ENCODE data around the gene RBP5. TPM values are rescaled to one million over a fixed set of nuclear protein-coding genes. Genes with fewer than 3 reads are reported as not detected.
A peak's percentile ranks its signal among the peaks of the same experiment; 100 is the strongest.

The RBP5 gene
- total RNA-seq, 1 donor from 2014 or later: 1.1 TPM

- no peaks in the 10 kb centered on the region for H3K27me3 ChIP-seq (ENCODE audit: low read depth)
- TF ChIP-seq, protein P1, sequence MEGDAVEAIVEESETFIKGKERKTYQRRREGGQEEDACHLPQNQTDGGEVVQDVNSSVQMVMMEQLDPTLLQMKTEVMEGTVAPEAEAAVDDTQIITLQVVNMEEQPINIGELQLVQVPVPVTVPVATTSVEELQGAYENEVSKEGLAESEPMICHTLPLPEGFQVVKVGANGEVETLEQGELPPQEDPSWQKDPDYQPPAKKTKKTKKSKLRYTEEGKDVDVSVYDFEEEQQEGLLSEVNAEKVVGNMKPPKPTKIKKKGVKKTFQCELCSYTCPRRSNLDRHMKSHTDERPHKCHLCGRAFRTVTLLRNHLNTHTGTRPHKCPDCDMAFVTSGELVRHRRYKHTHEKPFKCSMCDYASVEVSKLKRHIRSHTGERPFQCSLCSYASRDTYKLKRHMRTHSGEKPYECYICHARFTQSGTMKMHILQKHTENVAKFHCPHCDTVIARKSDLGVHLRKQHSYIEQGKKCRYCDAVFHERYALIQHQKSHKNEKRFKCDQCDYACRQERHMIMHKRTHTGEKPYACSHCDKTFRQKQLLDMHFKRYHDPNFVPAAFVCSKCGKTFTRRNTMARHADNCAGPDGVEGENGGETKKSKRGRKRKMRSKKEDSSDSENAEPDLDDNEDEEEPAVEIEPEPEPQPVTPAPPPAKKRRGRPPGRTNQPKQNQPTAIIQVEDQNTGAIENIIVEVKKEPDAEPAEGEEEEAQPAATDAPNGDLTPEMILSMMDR (IDR thresholded peaks at IDR 0.05): no peak
- no peak for DNase-seq
- ATAC-seq: peak; percentile 0 to 8
- peak overlapping the region; percentile 74 for H3K27ac ChIP-seq
- peaks cover 17% of the 10 kb centered on the region for H3K4me1 ChIP-seq
- intact Hi-C loops (cut with DNase I): no loop called here
- H3K36me3 ChIP-seq: peaks cover 4% of the 10 kb centered on the region
- H3K9me3 ChIP-seq: no peaks in the 10 kb centered on the region
- peak overlapping the region; percentile 72 for H3K4me3 ChIP-seq
These were observed 690 bp upstream of the RBP5 start for GRCh38 chr12:7129287-7129871.

DNA sequence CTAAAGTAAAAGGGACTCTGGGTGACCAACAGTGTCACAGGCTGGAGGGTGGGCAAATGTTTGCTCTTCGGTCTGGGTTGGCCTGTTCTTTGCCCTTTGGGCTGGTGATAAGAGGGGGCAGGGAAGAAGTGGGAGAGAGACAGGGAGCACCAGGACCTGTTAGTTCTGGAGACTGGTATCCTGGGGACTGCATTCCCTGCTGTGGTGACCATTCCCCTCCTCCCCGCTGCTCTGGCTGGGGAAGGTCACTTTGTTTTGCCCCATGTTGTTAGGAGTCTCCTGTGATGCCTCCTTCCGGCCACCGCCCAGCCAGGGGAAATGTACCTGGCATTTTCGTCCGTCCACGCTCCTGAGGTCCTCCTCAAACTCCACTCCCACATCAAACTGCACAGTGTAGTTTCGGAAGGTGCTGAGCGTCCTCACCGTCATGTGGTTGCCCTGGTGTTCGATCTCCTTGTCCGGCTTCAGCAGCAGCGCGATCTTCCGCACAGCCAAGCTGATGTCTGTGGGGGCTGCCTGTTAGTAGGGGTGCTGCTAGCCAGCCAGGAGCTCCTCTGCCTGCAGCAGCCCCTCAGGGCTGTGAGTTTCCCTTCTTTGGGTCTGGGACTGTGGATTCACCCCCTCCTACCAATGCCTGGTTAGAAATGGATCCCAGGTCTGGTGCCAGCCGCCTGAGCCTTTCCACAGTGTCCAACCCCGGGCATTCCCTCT is 618 bp downstream of the RBP5 start:
- H3K27me3 ChIP-seq (ENCODE audit: low read depth): no peaks in the 10 kb centered on the region
- no peak overlapping the region for H3K27ac ChIP-seq
- no peak for DNase-seq
- H3K4me1 ChIP-seq: peaks cover 23% of the 10 kb centered on the region
- no peaks in the 10 kb centered on the region for H3K9me3 ChIP-seq
- H3K36me3 ChIP-seq: no peaks in the 10 kb centered on the region
- H3K4me3 ChIP-seq: peak overlapping the region; percentile 19
- TF ChIP-seq, protein P1 (IDR thresholded peaks at IDR 0.05): no peak
- intact Hi-C loops (cut with DNase I): no loop called here
- ATAC-seq: no peak

DNA sequence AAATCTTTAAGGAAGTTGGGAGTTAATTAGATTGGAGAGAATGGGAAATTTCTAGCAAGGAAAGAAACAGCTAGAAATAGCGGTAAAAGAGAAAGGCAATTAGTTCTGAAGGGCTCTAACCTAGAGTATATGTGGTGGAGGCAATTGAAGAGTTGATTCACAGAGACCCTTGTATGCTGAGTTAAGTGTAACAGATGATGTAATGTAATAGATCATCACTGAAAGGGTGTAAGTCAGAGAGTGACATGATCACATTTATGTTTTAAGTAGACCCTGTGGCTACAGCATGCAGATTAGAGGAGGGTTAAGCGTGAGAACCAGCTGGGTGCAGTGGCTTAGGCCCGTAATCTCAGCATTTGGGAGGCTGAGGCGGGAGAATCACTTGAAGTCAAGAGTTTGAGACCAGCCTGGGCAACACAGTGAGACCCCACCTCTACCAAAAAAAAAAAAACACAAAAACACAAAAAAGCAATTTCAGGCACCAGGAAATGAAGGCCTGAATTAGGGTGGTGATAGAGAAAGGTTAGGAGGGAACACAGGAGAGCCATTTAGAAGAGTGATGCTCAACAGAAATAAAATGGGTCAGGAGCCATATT is 3.0 kb downstream of the RBP5 start:
- TF ChIP-seq, protein P1 (IDR thresholded peaks at IDR 0.05): no peak
- Histone ChIP-seq H3K36me3 (no peaks in the 10 kb centered on the region), H3K27ac (no peak overlapping the region), H3K4me3 (no peak overlapping the region), H3K9me3 (no peaks in the 10 kb centered on the region), H3K4me1 (peaks cover 31% of the 10 kb centered on the region), H3K27me3 (ENCODE audit: low read depth) (no peaks in the 10 kb centered on the region)
- DNase-seq: no peak
- intact Hi-C loops (cut with DNase I): no loop called here
- ATAC-seq: no peak

GRCh38 chr12:7123806-7124522 is 4.7 kb downstream of the RBP5 start:
- Histone ChIP-seq H3K36me3 (no peaks in the 10 kb centered on the region), H3K27ac (no peak overlapping the region), H3K9me3 (no peaks in the 10 kb centered on the region), H3K4me3 (no peak overlapping the region), H3K27me3 (ENCODE audit: low read depth) (no peaks in the 10 kb centered on the region), H3K4me1 (peaks cover 21% of the 10 kb centered on the region)
- TF ChIP-seq, protein P1 (IDR thresholded peaks at IDR 0.05): no peak
- intact Hi-C loops (cut with DNase I): no loop called here
- ATAC-seq (no peak), DNase-seq (no peak)
